Lower lobe of right lung (tissue), 2 donors: ENCODE results near the gene ANGPTL5. TPM values are rescaled to one million over a fixed set of nuclear protein-coding genes. Genes with fewer than 3 reads are reported as not detected.
A peak's percentile ranks its signal among the peaks of the same experiment; 100 is the strongest.
"Not testable (repeated sequence)": the region's sequence is repeated elsewhere in the genome, so short reads cannot be mapped to it uniquely, and the experiment has no call there.

Experiments
- ATAC-seq, 2 donors: fragments of 200-7000 bp; cut with Tn5 transposase; one replicate each; pipeline ENCODE4 v1.9.1; 2020 to 2022; ENCODE audit warnings: mild to moderate bottlenecking in 2 of 2, moderate library complexity in 2 of 2
- DNase-seq: peaks from one replicate; pipeline ENCODE4 v3.0.0-alpha.2; 2020
- H3K27ac ChIP-seq: fragments of 200-600 bp; one replicate; pipeline ENCODE4 v1.8.0; 2022
- H3K27me3 ChIP-seq: fragments of 200-600 bp; one replicate; pipeline ENCODE4 v1.8.0; 2022; ENCODE audit warnings: low read depth
- H3K36me3 ChIP-seq: fragments of 200-600 bp; one replicate; pipeline ENCODE4 v1.8.0; 2022; ENCODE audit warnings: mild to moderate bottlenecking
- H3K4me1 ChIP-seq: fragments of 200-600 bp; one replicate; pipeline ENCODE4 v1.8.0; 2022
- H3K4me3 ChIP-seq: fragments of 200-600 bp; one replicate; pipeline ENCODE4 v1.8.0; 2022; ENCODE audit warnings: mild to moderate bottlenecking
- H3K9me3 ChIP-seq: fragments of 200-600 bp; one replicate; pipeline ENCODE4 v1.8.0; 2022
- intact Hi-C: fragments of 100-400 bp; cut with DNase I; formaldehyde crosslinking; loops from one replicate; pipeline ENCODE4 v1.11.0; 2022
- long read RNA-seq: library from polyadenylated mRNA; unstranded; transcript quantifications from one replicate; pipeline ENCODE4 v2.0.0, GENCODE V29; 2021
- total RNA-seq: library from RNA; stranded (reverse); fragmentation: NEBNext Ultra II Directional; extraction: Animal tissue kit (Norgen Biotek cat#: 25700); gene quantifications from one replicate; pipeline ENCODE4 v1.2.1, GENCODE V29; 2021
- TF ChIP-seq, protein P1 (sequence below): fragments of 200-600 bp; IDR thresholded peaks from one replicate; pipeline ENCODE4 v1.8.0; 2022; ENCODE audit warnings: antibody characterized with exemption, mild to moderate bottlenecking
- donor health status: DM: no; HTN: yes; CAD: no; lungs with severe emphysema.

The ANGPTL5 gene
- 0.71 TPM for total RNA-seq
- long read RNA-seq = 0 reads

DNA sequence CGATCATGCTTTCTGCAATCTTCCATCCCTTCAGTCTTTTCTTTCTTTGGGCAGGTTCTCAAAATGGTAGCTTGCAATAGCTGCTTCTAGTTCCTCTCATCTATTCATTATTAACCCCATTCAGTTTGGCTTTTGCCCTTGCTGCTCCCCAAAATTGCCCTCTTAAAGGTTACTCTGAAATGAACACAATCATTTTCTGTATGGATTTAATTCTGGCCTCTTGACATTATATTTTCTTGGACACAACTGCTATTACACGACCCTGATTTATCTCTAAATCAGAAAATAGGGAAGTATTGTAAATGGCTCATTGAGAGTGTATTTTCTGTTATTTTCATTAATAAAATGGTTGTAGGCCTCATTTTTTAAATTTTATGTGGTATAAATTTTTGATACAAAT lies at the start of gene ANGPTL5:
Gene ANGPTL5 (minus strand): TSS at position 101 of the 400 bp plus-strand sequence. CDS start 8,613 bp downstream, outside the sequence.
- H3K36me3 ChIP-seq = no peaks in the 10 kb centered on the region
- H3K9me3 ChIP-seq = no peaks in the 10 kb centered on the region
- DNase-seq = no peak
- TF ChIP-seq, protein P1, sequence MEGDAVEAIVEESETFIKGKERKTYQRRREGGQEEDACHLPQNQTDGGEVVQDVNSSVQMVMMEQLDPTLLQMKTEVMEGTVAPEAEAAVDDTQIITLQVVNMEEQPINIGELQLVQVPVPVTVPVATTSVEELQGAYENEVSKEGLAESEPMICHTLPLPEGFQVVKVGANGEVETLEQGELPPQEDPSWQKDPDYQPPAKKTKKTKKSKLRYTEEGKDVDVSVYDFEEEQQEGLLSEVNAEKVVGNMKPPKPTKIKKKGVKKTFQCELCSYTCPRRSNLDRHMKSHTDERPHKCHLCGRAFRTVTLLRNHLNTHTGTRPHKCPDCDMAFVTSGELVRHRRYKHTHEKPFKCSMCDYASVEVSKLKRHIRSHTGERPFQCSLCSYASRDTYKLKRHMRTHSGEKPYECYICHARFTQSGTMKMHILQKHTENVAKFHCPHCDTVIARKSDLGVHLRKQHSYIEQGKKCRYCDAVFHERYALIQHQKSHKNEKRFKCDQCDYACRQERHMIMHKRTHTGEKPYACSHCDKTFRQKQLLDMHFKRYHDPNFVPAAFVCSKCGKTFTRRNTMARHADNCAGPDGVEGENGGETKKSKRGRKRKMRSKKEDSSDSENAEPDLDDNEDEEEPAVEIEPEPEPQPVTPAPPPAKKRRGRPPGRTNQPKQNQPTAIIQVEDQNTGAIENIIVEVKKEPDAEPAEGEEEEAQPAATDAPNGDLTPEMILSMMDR = no peak
- H3K4me3 ChIP-seq = peak within 1 kb of the TSS; percentile 71
- H3K4me1 ChIP-seq = peaks cover 15% of the 10 kb centered on the region
- ATAC-seq = no peak
- peak within 1 kb of the TSS; percentile 85 for H3K27ac ChIP-seq
- intact Hi-C loops = no loop called here
- H3K27me3 ChIP-seq = no peaks in the 10 kb centered on the region

- H3K9me3 ChIP-seq, ATAC-seq, H3K4me3 ChIP-seq, H3K4me1 ChIP-seq, DNase-seq, H3K27me3 ChIP-seq, intact Hi-C loops, H3K36me3 ChIP-seq, H3K27ac ChIP-seq: not testable (repeated sequence)
These were observed 47.9 kb upstream of the ANGPTL5 start for GRCh38 chr11:101964200-101964599.

- H3K9me3 ChIP-seq = no peaks in the 10 kb centered on the region
- ATAC-seq = no peak
- DNase-seq = no peak
- no peaks in the 10 kb centered on the region for H3K27me3 ChIP-seq
- H3K4me1 ChIP-seq = no peaks in the 10 kb centered on the region
- intact Hi-C loops = no loop called here
- H3K36me3 ChIP-seq = no peaks in the 10 kb centered on the region
- TF ChIP-seq, protein P1 = no peak
- H3K4me3 ChIP-seq = no peak overlapping the region
- H3K27ac ChIP-seq = no peak overlapping the region
These were observed 43.9 kb upstream of the ANGPTL5 start for GRCh38 chr11:101960231-101960630.

DNA sequence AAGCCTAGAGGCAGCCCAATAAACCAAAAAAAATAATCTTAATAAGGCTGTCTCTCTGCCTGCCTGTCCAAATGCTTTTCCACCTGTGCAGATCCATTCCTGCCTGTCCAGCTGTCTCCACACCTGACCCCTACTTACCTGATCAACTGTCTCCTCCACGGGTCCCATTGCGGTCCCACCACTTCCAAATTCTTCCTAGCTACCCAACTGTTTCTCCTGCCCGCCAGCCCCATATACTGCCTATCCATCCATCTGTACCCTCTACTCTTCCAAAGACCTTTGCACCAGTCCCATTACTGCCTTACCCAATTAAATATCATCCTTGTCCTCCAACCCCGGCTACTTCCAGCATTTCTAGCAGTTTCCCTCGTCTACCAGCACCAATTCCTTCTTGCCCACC lies 39.4 kb upstream of the ANGPTL5 start:
- intact Hi-C loops = no loop called here
- H3K27ac ChIP-seq = no peak overlapping the region

GRCh38 chr11:101955278-101955677 lies 39.0 kb upstream of the ANGPTL5 start:
- no peaks in the 10 kb centered on the region for H3K27me3 ChIP-seq
- no peaks in the 10 kb centered on the region for H3K36me3 ChIP-seq
- intact Hi-C loops = no loop called here
- no peak for DNase-seq
- no peak for ATAC-seq
- H3K9me3 ChIP-seq = no peaks in the 10 kb centered on the region
- no peak overlapping the region for H3K4me3 ChIP-seq
- H3K4me1 ChIP-seq = no peaks in the 10 kb centered on the region
- H3K27ac ChIP-seq = no peak overlapping the region
- TF ChIP-seq, protein P1 = no peak

More for the DNA sequence above, 39.4 kb upstream of the ANGPTL5 start:
- Histone ChIP-seq H3K4me3 (no peak overlapping the region), H3K36me3 (no peaks in the 10 kb centered on the region), H3K4me1 (no peaks in the 10 kb centered on the region), H3K9me3 (no peaks in the 10 kb centered on the region), H3K27me3 (no peaks in the 10 kb centered on the region)
- DNase-seq = no peak
- TF ChIP-seq, protein P1 = no peak
- ATAC-seq = no peak

DNA sequence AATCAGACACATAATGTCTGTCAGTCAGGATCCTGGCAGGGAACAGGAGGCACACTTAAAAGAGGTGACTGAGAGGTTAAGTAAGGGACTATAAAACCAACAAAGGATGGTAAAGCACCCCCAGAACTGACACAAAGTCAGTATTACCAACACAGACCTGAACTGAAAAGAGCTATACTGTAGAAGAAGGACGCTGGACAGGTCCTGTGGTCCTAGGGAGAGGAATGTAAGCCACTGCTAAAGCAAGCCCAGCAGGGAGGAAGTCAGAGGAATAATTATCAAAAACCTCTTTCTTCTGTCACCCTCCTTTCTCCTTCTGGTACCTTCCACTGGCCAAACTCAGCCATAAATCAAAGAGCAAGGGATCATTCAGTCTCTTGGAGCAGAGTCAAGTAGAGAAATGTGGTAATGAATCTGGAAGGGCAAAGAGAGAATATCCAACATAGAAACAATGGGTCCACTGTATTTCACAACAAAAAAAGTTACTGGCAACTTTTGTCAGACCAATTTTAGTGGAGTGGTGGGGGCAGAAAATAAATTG lies 33.4 kb upstream of the ANGPTL5 start:
- ATAC-seq (no peak), DNase-seq (no peak)
- TF ChIP-seq, protein P1 = no peak
- Histone ChIP-seq H3K27me3 (no peaks in the 10 kb centered on the region), H3K4me1 (no peaks in the 10 kb centered on the region), H3K9me3 (no peaks in the 10 kb centered on the region), H3K27ac (no peak overlapping the region), H3K4me3 (no peak overlapping the region), H3K36me3 (no peaks in the 10 kb centered on the region)
- intact Hi-C loops = no loop called here
